GM18508 (cell line): ENCODE measurements around the gene COX8C.

Experiments
- ATAC-seq: cut with Tn5 transposase; IDR thresholded peaks from one replicate; pipeline ENCODE4 v1.9.1; 2021; ENCODE audit warnings: moderate number of reproducible peaks; ENCODE audit not compliant: insufficient read depth, unreplicated experiment

COX8C gene

GRCh38 chr14:93319958-93320357 is 27.0 kb upstream of the COX8C start:
- no peak for ATAC-seq

GRCh38 chr14:93320489-93320888 is 26.5 kb upstream of the COX8C start:
- ATAC-seq, result no peak

- no peak for ATAC-seq
Measured at GRCh38 chr14:93322929-93323599, 23.9 kb upstream of the COX8C start.

- no peak for ATAC-seq
Measured at GRCh38 chr14:93323600-93324174, 23.3 kb upstream of the COX8C start.

GRCh38 chr14:93326196-93326595 is 20.8 kb upstream of the COX8C start:
- ATAC-seq, result no peak

- no peak for ATAC-seq
Measured at GRCh38 chr14:93328546-93328945, 18.4 kb upstream of the COX8C start.

- ATAC-seq, result no peak
Measured at GRCh38 chr14:93329965-93330608, 16.9 kb upstream of the COX8C start.

GRCh38 chr14:93330609-93331000 is 16.4 kb upstream of the COX8C start:
- ATAC-seq, result no peak

- ATAC-seq, result no peak
Measured at GRCh38 chr14:93331002-93331727, 15.8 kb upstream of the COX8C start.

- no peak for ATAC-seq
Measured at GRCh38 chr14:93331728-93332396, 15.1 kb upstream of the COX8C start.

- no peak for ATAC-seq
Measured at GRCh38 chr14:93332397-93332852, 14.6 kb upstream of the COX8C start.

- ATAC-seq, result no peak
Measured at GRCh38 chr14:93332853-93333630, 13.9 kb upstream of the COX8C start, which contains the start of gene BTBD7. TSS of gene BTBD7 (minus strand) at chr14:93333036. CDS start at chr14:93296051, 36,985 bp downstream.

GRCh38 chr14:93333631-93334103 is 13.3 kb upstream of the COX8C start:
- ATAC-seq, result no peak

- ATAC-seq, result no peak
Measured at GRCh38 chr14:93337143-93337753, 9.7 kb upstream of the COX8C start.

GRCh38 chr14:93337884-93338283 is 9.1 kb upstream of the COX8C start:
- no peak for ATAC-seq

- ATAC-seq, result no peak
Measured at GRCh38 chr14:93343266-93343665, 3.7 kb upstream of the COX8C start.

GRCh38 chr14:93343797-93344196 is 3.2 kb upstream of the COX8C start:
- no peak for ATAC-seq

GRCh38 chr14:93347850-93348249 is 868 bp downstream of the COX8C start:
- ATAC-seq, result no peak

- ATAC-seq, result no peak
Measured at GRCh38 chr14:93348292-93348691, 1.3 kb downstream of the COX8C start.
